Mesodermal cell (in vitro differentiated cells): ENCODE data around the gene TRNAU1AP.
"Not testable (repeated sequence)": the region's sequence is repeated elsewhere in the genome, so short reads cannot be mapped to it uniquely, and the experiment has no call there.

Source experiments
- H3K27ac ChIP-seq: 2 replicates; pipeline ENCODE4 v1.7.0; 2013; ENCODE audit warnings: mild to moderate bottlenecking, low read depth, low read length, moderate library complexity; ENCODE audit not compliant: severe bottlenecking
- H3K36me3 ChIP-seq: 2 replicates; pipeline ENCODE4 v1.7.1; 2013; ENCODE audit warnings: mild to moderate bottlenecking, low read length, moderate library complexity; ENCODE audit not compliant: control insufficient read depth, insufficient read depth
- H3K4me1 ChIP-seq: one replicate; pipeline ENCODE4 v1.7.1; 2013; ENCODE audit warnings: mild to moderate bottlenecking, low read length; ENCODE audit not compliant: insufficient read depth, control insufficient read depth, poor library complexity, severe bottlenecking
- H3K4me3 ChIP-seq: 2 replicates; pipeline ENCODE4 v1.7.0; 2013; ENCODE audit warnings: low read length, control low read depth, mild to moderate bottlenecking; ENCODE audit not compliant: insufficient read depth, poor library complexity, severe bottlenecking; ENCODE audit errors: extremely low read depth
- H3K9me3 ChIP-seq: 2 replicates; pipeline ENCODE4 v1.7.1; 2013; ENCODE audit warnings: mild to moderate bottlenecking, low read length, moderate library complexity; ENCODE audit not compliant: control insufficient read depth
- WGBS, 2 experiments: methylation state at CpG; one replicate each; pipeline ENCODE4 v1.1.5; 2013; ENCODE audit warnings: missing lambda C conversion rate in 2 of 2; ENCODE audit not compliant: insufficient coverage in 2 of 2; 5-methylcytosine and 5-hydroxymethylcytosine counted together

The TRNAU1AP gene

GRCh38 chr1:28510970-28511440, 41.9 kb upstream of the TRNAU1AP start:
- WGBS, 2 experiments: 100% methylated on average over 1 of the region's 2 CpGs; no CpG with 5 or more reads in 1 of the 2 experiments
- Histone ChIP-seq H3K36me3 (peaks cover 73% of the 10 kb centered on the region), H3K4me3 (no peak overlapping the region), H3K4me1 (peaks cover 21% of the 10 kb centered on the region), H3K9me3 (no peaks in the 10 kb centered on the region), H3K27ac (peak overlapping the region; percentile 89)

- no peak overlapping the region for H3K4me3 ChIP-seq
- peaks cover 67% of the 10 kb centered on the region for H3K36me3 ChIP-seq
- H3K4me1 ChIP-seq: peaks cover 21% of the 10 kb centered on the region
- 94% methylated on average over 4 of the region's 7 CpGs; no CpG with 5 or more reads in 1 of the 2 experiments for WGBS, 2 experiments
- no peaks in the 10 kb centered on the region for H3K9me3 ChIP-seq
- H3K27ac ChIP-seq: peak overlapping the region; percentile 26
These were observed 40.8 kb upstream of the TRNAU1AP start for GRCh38 chr1:28512058-28512611.

GRCh38 chr1:28514445-28514933, 38.4 kb upstream of the TRNAU1AP start:
- H3K27ac ChIP-seq, H3K4me3 ChIP-seq, H3K9me3 ChIP-seq: not testable (repeated sequence)
- H3K4me1 ChIP-seq: peaks cover 20% of the 10 kb centered on the region
- peaks cover 44% of the 10 kb centered on the region for H3K36me3 ChIP-seq
- 91 to 92% methylated on average over 5 to 6 of the region's 13 CpGs for WGBS, 2 experiments

- Histone ChIP-seq H3K36me3 (peaks cover 27% of the 10 kb centered on the region), H3K4me1 (peaks cover 12% of the 10 kb centered on the region), H3K27ac (no peak overlapping the region), H3K4me3 (no peak overlapping the region), H3K9me3 (no peaks in the 10 kb centered on the region)
- WGBS, 2 experiments: 100% methylated on average over 1 of the region's 1 CpG
These were observed 36.3 kb upstream of the TRNAU1AP start for GRCh38 chr1:28516518-28516956.

GRCh38 chr1:28517649-28517999, 35.3 kb upstream of the TRNAU1AP start:
- Histone ChIP-seq H3K4me1 (peaks cover 15% of the 10 kb centered on the region), H3K27ac (peak overlapping the region; percentile 93), H3K4me3 (peak overlapping the region; percentile 63), H3K9me3 (no peaks in the 10 kb centered on the region), H3K36me3 (peaks cover 25% of the 10 kb centered on the region)
- 48 to 55% methylated on average over 3 to 4 of the region's 7 CpGs for WGBS, 2 experiments

GRCh38 chr1:28518000-28518744, 34.7 kb upstream of the TRNAU1AP start:
- Histone ChIP-seq H3K4me3 (peak overlapping the region; percentile 63), H3K9me3 (no peaks in the 10 kb centered on the region), H3K27ac (peak overlapping the region; percentile 93), H3K4me1 (peaks cover 15% of the 10 kb centered on the region), H3K36me3 (peaks cover 25% of the 10 kb centered on the region)
- WGBS, 2 experiments: 0 to 1% methylated on average over 51 to 58 of the region's 92 CpGs

- Histone ChIP-seq H3K4me1 (peaks cover 15% of the 10 kb centered on the region), H3K27ac (peak overlapping the region; percentile 93), H3K9me3 (no peaks in the 10 kb centered on the region), H3K4me3 (peak overlapping the region; percentile 63), H3K36me3 (peaks cover 22% of the 10 kb centered on the region)
- WGBS, 2 experiments: 21 to 22% methylated on average over 11 to 14 of the region's 21 CpGs
These were observed 34.0 kb upstream of the TRNAU1AP start for GRCh38 chr1:28518745-28519341.

GRCh38 chr1:28519946-28520725, 32.7 kb upstream of the TRNAU1AP start:
- 94 to 100% methylated on average over 1 to 5 of the region's 10 CpGs for WGBS, 2 experiments
- Histone ChIP-seq H3K36me3 (peaks cover 21% of the 10 kb centered on the region), H3K4me1 (peaks cover 15% of the 10 kb centered on the region), H3K9me3 (no peaks in the 10 kb centered on the region), H3K27ac (no peak overlapping the region), H3K4me3 (no peak overlapping the region)

GRCh38 chr1:28520796-28521195, 32.1 kb upstream of the TRNAU1AP start:
- Histone ChIP-seq H3K4me1 (peaks cover 17% of the 10 kb centered on the region), H3K36me3 (peaks cover 21% of the 10 kb centered on the region)
- not testable (repeated sequence) for H3K9me3 ChIP-seq, H3K27ac ChIP-seq, H3K4me3 ChIP-seq
- WGBS, 2 experiments: 97 to 98% methylated on average over 12 of the region's 12 CpGs

GRCh38 chr1:28521502-28522164, 31.3 kb upstream of the TRNAU1AP start:
- peaks cover 21% of the 10 kb centered on the region for H3K36me3 ChIP-seq
- H3K27ac ChIP-seq: no peak overlapping the region
- 90 to 94% methylated on average over 5 to 6 of the region's 6 CpGs for WGBS, 2 experiments
- H3K4me1 ChIP-seq: peaks cover 25% of the 10 kb centered on the region
- H3K4me3 ChIP-seq: no peak overlapping the region
- no peaks in the 10 kb centered on the region for H3K9me3 ChIP-seq
